KMS-11 (cell line): ENCODE data around the gene HSDL1.
A peak's percentile ranks its signal among the peaks of the same experiment; 100 is the strongest.

Experiments
- H2AFZ ChIP-seq: fragments of 200-600 bp; sonication (generic); 2 replicates; pipeline ENCODE4 v1.6.1; 2016; ENCODE audit warnings: antibody characterized with exemption, mixed run types, low read depth
- H3K27ac ChIP-seq: fragments of 200-600 bp; sonication (generic); 2 replicates; pipeline ENCODE4 v1.6.1; 2016; ENCODE audit warnings: mild to moderate bottlenecking, mixed run types
- H3K27me3 ChIP-seq: fragments of 200-600 bp; sonication (generic); 2 replicates; pipeline ENCODE4 v1.6.1; 2017; ENCODE audit warnings: mild to moderate bottlenecking, low read depth, mixed run types, moderate library complexity; ENCODE audit not compliant: insufficient read depth
- H3K36me3 ChIP-seq: fragments of 200-600 bp; sonication (generic); 2 replicates; pipeline ENCODE4 v1.6.1; 2017; ENCODE audit warnings: mild to moderate bottlenecking, mixed run types; ENCODE audit not compliant: insufficient read depth
- H3K4me1 ChIP-seq: fragments of 200-600 bp; sonication (generic); 2 replicates; pipeline ENCODE4 v1.6.1; 2016; ENCODE audit warnings: mild to moderate bottlenecking, low read depth, mixed run types; ENCODE audit not compliant: poor library complexity, severe bottlenecking
- H3K4me2 ChIP-seq: fragments of 200-600 bp; sonication (generic); 2 replicates; pipeline ENCODE4 v1.7.0; 2016; ENCODE audit warnings: mild to moderate bottlenecking, mixed run types
- H3K4me3 ChIP-seq: fragments of 200-600 bp; sonication (generic); IDR thresholded peaks from 2 replicates; pipeline ENCODE4 v1.6.1; 2017; ENCODE audit warnings: low read depth, low read length, mixed read lengths; ENCODE audit not compliant: insufficient read depth
- H3K79me2 ChIP-seq: fragments of 200-600 bp; sonication (generic); 2 replicates; pipeline ENCODE4 v1.6.1; 2016; ENCODE audit warnings: low read depth, mixed run types; ENCODE audit not compliant: insufficient read depth
- H3K9ac ChIP-seq: fragments of 200-600 bp; sonication (generic); 2 replicates; pipeline ENCODE4 v1.6.1; 2016; ENCODE audit warnings: mild to moderate bottlenecking, mixed run types
- H4K20me1 ChIP-seq: fragments of 200-600 bp; sonication (generic); 2 replicates; pipeline ENCODE4 v1.6.1; 2016; ENCODE audit warnings: mild to moderate bottlenecking, mixed run types; ENCODE audit not compliant: insufficient read depth
- TF ChIP-seq, protein P1 (sequence below): fragments of 200-600 bp; sonication (generic); conservative IDR thresholded peaks from 2 replicates; pipeline ENCODE4 v1.6.1; 2017; ENCODE audit warnings: low read depth, mild to moderate bottlenecking, antibody characterized with exemption, low read length, moderate library complexity, mixed read lengths

HSDL1 gene

DNA sequence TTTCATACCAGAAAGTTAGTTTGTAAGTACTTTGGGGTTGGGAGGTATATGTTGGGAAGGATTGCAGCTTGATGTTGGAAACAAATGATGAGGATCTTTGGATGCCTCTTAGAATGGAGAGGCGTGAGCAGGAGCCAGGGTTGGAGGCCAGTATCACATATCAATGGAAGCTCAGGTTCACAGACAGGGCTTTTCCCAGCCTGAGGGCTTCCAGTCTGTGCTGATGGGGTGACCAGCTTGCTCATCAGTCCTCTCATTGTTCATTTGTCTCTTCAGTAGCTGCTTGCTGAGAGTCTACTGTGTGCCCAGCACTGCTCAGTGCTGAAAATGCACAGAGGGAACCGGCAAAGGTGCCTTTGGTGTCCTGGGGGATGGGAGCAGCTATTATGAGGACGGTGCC lies 5.9 kb upstream of the HSDL1 start:
- Histone ChIP-seq H3K4me3 (no peak overlapping the region), H3K79me2 (no peaks in the 10 kb centered on the region), H3K27ac (no peak overlapping the region), H3K4me1 (no peaks in the 10 kb centered on the region), H4K20me1 (no peaks in the 10 kb centered on the region), H3K9ac (no peak overlapping the region), H3K36me3 (no peaks in the 10 kb centered on the region), H3K4me2 (no peak overlapping the region), H3K27me3 (no peaks in the 10 kb centered on the region), H2AFZ (no peak overlapping the region)
- TF ChIP-seq, protein P1, sequence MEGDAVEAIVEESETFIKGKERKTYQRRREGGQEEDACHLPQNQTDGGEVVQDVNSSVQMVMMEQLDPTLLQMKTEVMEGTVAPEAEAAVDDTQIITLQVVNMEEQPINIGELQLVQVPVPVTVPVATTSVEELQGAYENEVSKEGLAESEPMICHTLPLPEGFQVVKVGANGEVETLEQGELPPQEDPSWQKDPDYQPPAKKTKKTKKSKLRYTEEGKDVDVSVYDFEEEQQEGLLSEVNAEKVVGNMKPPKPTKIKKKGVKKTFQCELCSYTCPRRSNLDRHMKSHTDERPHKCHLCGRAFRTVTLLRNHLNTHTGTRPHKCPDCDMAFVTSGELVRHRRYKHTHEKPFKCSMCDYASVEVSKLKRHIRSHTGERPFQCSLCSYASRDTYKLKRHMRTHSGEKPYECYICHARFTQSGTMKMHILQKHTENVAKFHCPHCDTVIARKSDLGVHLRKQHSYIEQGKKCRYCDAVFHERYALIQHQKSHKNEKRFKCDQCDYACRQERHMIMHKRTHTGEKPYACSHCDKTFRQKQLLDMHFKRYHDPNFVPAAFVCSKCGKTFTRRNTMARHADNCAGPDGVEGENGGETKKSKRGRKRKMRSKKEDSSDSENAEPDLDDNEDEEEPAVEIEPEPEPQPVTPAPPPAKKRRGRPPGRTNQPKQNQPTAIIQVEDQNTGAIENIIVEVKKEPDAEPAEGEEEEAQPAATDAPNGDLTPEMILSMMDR: no peak

DNA sequence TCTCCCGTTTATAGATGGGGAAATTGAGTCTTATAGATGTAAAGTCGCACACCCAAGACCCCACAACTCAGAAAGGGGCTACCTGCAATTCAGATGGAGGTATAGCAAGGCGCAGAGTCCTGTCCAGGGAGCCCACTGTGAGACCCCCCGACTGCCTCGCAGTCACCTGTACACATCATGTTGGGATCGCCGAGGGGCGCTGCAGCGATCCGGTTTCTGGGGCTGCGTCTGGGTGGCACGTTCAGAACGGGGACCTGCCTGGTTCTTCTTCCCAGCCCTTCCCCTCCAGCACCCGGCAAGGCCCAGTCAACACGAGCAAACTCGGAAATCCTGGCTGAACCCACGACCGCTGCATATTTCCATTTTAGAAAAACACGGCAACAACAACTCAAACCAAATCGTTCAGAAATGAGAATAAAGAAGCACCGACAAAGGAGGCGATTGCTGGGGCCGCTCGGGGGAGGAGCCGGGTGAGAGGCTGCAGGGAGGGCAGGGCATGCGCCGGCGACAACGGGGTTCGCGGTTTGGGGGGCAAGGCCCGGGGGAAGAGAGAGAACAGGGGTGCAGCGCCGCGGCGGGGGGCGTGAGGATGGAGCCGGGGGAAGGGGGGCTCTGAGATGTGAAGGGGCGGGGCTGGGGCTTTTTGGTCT lies 643 bp downstream of the HSDL1 start:
- Histone ChIP-seq H3K79me2 (peaks cover 11% of the 10 kb centered on the region; the same call in 1 of the 2 replicates), H3K4me1 (peaks cover 20% of the 10 kb centered on the region), H3K27ac (no peak overlapping the region), H3K36me3 (no peaks in the 10 kb centered on the region), H3K9ac (peak overlapping the region; percentile 22; the same call in 1 of the 2 replicates), H3K4me2 (peak overlapping the region; percentile 77), H2AFZ (peak overlapping the region; percentile 47), H3K4me3 (no peak overlapping the region), H4K20me1 (no peaks in the 10 kb centered on the region), H3K27me3 (no peaks in the 10 kb centered on the region)
- TF ChIP-seq, protein P1: no peak

DNA sequence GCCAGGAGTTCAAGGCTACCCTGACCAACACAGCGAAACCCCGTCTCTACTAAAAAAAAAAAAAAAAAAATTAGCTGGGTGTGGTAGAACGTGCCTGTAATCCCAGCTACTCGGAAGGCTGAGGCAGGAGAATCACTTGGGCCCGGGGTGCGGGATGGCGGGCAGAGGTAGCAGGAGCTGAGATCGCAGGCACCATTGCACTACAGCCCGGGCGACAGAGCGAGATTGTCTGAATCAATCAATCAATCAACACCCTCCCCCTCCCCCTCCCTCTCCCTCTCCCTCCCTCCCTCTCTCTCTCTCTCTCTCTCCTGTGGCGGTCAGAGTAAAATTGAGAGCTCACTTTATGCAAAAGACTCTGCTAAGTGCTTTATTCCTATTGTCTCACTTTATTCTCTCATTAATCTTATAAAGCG lies 1.2 kb downstream of the HSDL1 start:
- Histone ChIP-seq H3K4me3 (no peak overlapping the region), H3K27ac (no peak overlapping the region), H3K36me3 (no peaks in the 10 kb centered on the region), H3K79me2 (peaks cover 11% of the 10 kb centered on the region; the same call in 1 of the 2 replicates), H3K4me2 (peak overlapping the region; percentile 77), H3K27me3 (no peaks in the 10 kb centered on the region), H3K4me1 (peaks cover 25% of the 10 kb centered on the region), H4K20me1 (no peaks in the 10 kb centered on the region), H3K9ac (no peak overlapping the region), H2AFZ (no peak overlapping the region; the same call in 1 of the 2 replicates)
- TF ChIP-seq, protein P1: no peak

DNA sequence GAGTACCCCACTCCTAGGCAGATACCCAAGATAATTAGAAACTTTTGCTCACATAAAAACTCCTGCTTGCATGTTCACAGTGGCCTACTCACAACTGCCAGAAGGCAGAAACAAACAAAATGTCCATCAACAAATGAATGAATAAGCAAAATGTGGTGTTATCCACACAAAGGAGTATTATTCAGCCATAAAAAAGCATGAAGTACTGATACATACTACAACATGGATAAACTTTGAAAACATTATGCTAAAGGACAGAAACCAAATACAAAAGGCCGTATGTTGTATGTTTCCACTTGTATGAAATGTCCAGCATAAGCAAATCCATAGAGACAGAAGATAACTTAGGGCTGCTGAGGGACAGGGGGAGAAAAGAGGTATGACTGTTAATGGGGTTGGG lies 1.9 kb downstream of the HSDL1 start:
- no peaks in the 10 kb centered on the region for H3K36me3 ChIP-seq
- no peak overlapping the region for H3K9ac ChIP-seq
- no peaks in the 10 kb centered on the region for H4K20me1 ChIP-seq
- peaks cover 11% of the 10 kb centered on the region; the same call in 1 of the 2 replicates for H3K79me2 ChIP-seq
- H3K27ac ChIP-seq: no peak overlapping the region
- peaks cover 31% of the 10 kb centered on the region for H3K4me1 ChIP-seq
- H2AFZ ChIP-seq: no peak overlapping the region
- no peaks in the 10 kb centered on the region for H3K27me3 ChIP-seq
- no peak overlapping the region for H3K4me2 ChIP-seq
- TF ChIP-seq, protein P1: no peak
- no peak overlapping the region for H3K4me3 ChIP-seq
